22Rv1 (cell line): Measurements from ENCODE around the gene GNB1.

ENCODE experiments used
- H3K27ac ChIP-seq: fragments of 450-650 bp; 2 replicates; pipeline ENCODE4 v1.5.1; 2017
- CTCF ChIP-seq: fragments of 450-650 bp; IDR thresholded peaks from 2 replicates; pipeline ENCODE4 v1.5.1; 2017; ENCODE audit warnings: mild to moderate bottlenecking
- ZFX ChIP-seq: fragments of 450-650 bp; IDR thresholded peaks from 2 replicates; pipeline ENCODE4 v1.6.1; 2017; ENCODE audit warnings: antibody characterized with exemption, borderline replicate concordance

GNB1 gene

GRCh38 chr1:1784933-1785332 is 106.0 kb downstream of the GNB1 start:
- TF ChIP-seq ZFX: no peak
- H3K27ac ChIP-seq: peak overlapping the region; percentile 97

- TF ChIP-seq ZFX (no peak), CTCF (no peak)
- H3K27ac ChIP-seq: peak overlapping the region; percentile 97
Observed at GRCh38 chr1:1783320-1783719, 107.6 kb downstream of the GNB1 start.

GRCh38 chr1:1782399-1783221 is 108.3 kb downstream of the GNB1 start:
- no peak for TF ChIP-seq ZFX
- TF ChIP-seq CTCF: 0 out of 2 replicates have a peak, but pooled peaks have one; percentile 5
- peak overlapping the region; percentile 97 for H3K27ac ChIP-seq

- H3K27ac ChIP-seq: peak overlapping the region; percentile 97
Observed at GRCh38 chr1:1781526-1781903, 109.4 kb downstream of the GNB1 start.

GRCh38 chr1:1780598-1781525 is 110.0 kb downstream of the GNB1 start:
- TF ChIP-seq CTCF (no peak), ZFX (no peak)
- H3K27ac ChIP-seq: peak overlapping the region; percentile 97

More at GRCh38 chr1:1781526-1781903, 109.4 kb downstream of the GNB1 start:
- TF ChIP-seq CTCF: no peak
- TF ChIP-seq ZFX: no peak

GRCh38 chr1:1779691-1780597 is 110.9 kb downstream of the GNB1 start:
- H3K27ac ChIP-seq: peak overlapping the region; percentile 97
- TF ChIP-seq CTCF (no peak), ZFX (no peak)

- TF ChIP-seq CTCF: no peak
- peak overlapping the region; percentile 97 for H3K27ac ChIP-seq
Observed at GRCh38 chr1:1779320-1779675, 111.6 kb downstream of the GNB1 start.
